Stomach (tissue), 9 donors: Measurements from ENCODE around the gene ARFGAP1. TPM values are rescaled to one million over a fixed set of nuclear protein-coding genes. Genes with fewer than 3 reads are reported as not detected.

Experiments used
- DNase-seq, 2 donors: peaks; one replicate each; pipeline versions ENCODE4 v3.0.0 to v3.0.0-alpha.2; 2013 to 2019
- H3K27ac ChIP-seq, 5 donors: fragments of 200-600 bp in 4 of 5; sonication (generic) in 4 of 5; one replicate each; pipeline ENCODE4 v1.5.1; 2013 to 2019; ENCODE audit warnings: mild to moderate bottlenecking in 1 of 5, moderate library complexity in 1 of 5
- H3K27me3 ChIP-seq, 3 donors: fragments of 200-600 bp; sonication (generic); one replicate each; pipeline ENCODE4 v1.5.1; 2017 to 2019; ENCODE audit warnings: mixed run types in 1 of 3
- H3K36me3 ChIP-seq, 4 donors: fragments of 200-600 bp; sonication (generic); 1 replicate in 3 of 4; 2 replicates in 1 of 4; pipeline ENCODE4 v1.5.1; 2016 to 2019
- H3K4me1 ChIP-seq, 4 donors: fragments of 200-600 bp; sonication (generic); one replicate each; pipeline ENCODE4 v1.5.1; 2016 to 2019
- H3K4me3 ChIP-seq, 4 donors: fragments of 200-600 bp; sonication (generic) in 3 of 4; one replicate each; pipeline ENCODE4 v1.5.1; 2016 to 2019; ENCODE audit warnings: mild to moderate bottlenecking in 1 of 4
- H3K9me3 ChIP-seq, 4 donors: fragments of 200-600 bp; sonication (generic); one replicate each; pipeline ENCODE4 v1.5.1; 2016 to 2019
- CTCF ChIP-seq, 7 experiments: fragments of 450-650 bp in 4 of 7; fragments of 200-600 bp in 3 of 7; sonication (generic) in 3 of 7; IDR thresholded peaks; one replicate each; pipeline ENCODE4 v1.5.1; 2016 to 2019; ENCODE audit warnings: antibody characterized with exemption in 7 of 7, control low read depth in 2 of 7, mild to moderate bottlenecking in 1 of 7
- EP300 ChIP-seq: sonication (generic); formaldehyde crosslinking; IDR thresholded peaks from one replicate; pipeline ENCODE4 v1.6.1; 2017; ENCODE audit warnings: antibody characterized with exemption
- POLR2A ChIP-seq, 4 donors: fragments of 450-650 bp; IDR thresholded peaks; one replicate each; pipeline ENCODE4 v1.6.1; 2016; ENCODE audit warnings: antibody characterized with exemption in 4 of 4, control low read depth in 2 of 4, mild to moderate bottlenecking in 1 of 4, moderate library complexity in 1 of 4
- POLR2AphosphoS5 ChIP-seq, 3 donors: sonication (generic); formaldehyde crosslinking; IDR thresholded peaks; one replicate each; pipeline ENCODE4 v1.6.1; 2016; ENCODE audit warnings: antibody characterized with exemption in 3 of 3
- WGBS, 5 donors: extraction: QIAGEN DNeasy Blood & Tissue Kit in 3 of 5; methylation state at CpG; one replicate each; pipeline versions ENCODE4 v1.1.5 to v1.1.7; 2013 to 2018; 5-methylcytosine and 5-hydroxymethylcytosine counted together
- intact Hi-C: fragments of 100-400 bp; cut with DNase I; formaldehyde crosslinking; loops from one replicate; pipeline ENCODE4 v1.15.1; 2023; ENCODE audit warnings: low total_unique reads
- polyA plus RNA-seq, 3 donors: library from polyadenylated mRNA; stranded (reverse); fragments of 200-250 nt; gene quantifications; one replicate each; pipeline ENCODE4 v1.2.3, GENCODE V29; 2013
- total RNA-seq, 5 donors: library from RNA; depleted of rRNA; stranded (reverse); fragments of >200 nt; gene quantifications; one replicate each; pipeline versions ENCODE4 v1.1.0 to v1.2.3, GENCODE V29; 2014 to 2016
- donor health status: healthy with polysubstance abuse.
- donor health status: Bipolar disorder and iron deficiency.
- donor health status: healthy.

Gene ARFGAP1
- total and polyA plus RNA-seq, 8 donors = 51.3 to 146 (median 59.4) TPM

- Histone ChIP-seq H3K4me3 (no peak overlapping the region), H3K9me3 (no peaks in the 10 kb centered on the region), H3K27ac (no peak overlapping the region), H3K27me3 (peaks cover 25 to 73% (median 53%) of the 10 kb centered on the region in 3 donors), H3K4me1 (peaks cover 0 to 15% (median 13%) of the 10 kb centered on the region in 4 donors), H3K36me3 (peaks cover 8 to 16% (median 13%) of the 10 kb centered on the region in 4 donors)
- no peak for DNase-seq
- intact Hi-C loops = no loop called here
- 46 to 55% (median 54%) methylated on average over 5 to 11 of the region's 11 CpGs for WGBS, 5 donors
- TF ChIP-seq EP300 (no peak), POLR2AphosphoS5 (IDR thresholded peaks at IDR 0.05) (no peak), CTCF (IDR thresholded peaks at IDR 0.05) (no peak), POLR2A (IDR thresholded peaks at IDR 0.05) (no peak)
These were observed 20.8 kb downstream of the ARFGAP1 start for GRCh38 chr20:63293456-63293855.

- WGBS, 5 donors = 47 to 68% (median 64%) methylated on average over 9 to 20 of the region's 22 CpGs
- intact Hi-C loops = no loop called here
- DNase-seq = no peak
- Histone ChIP-seq H3K9me3 (no peaks in the 10 kb centered on the region), H3K4me3 (no peak overlapping the region), H3K4me1 (peaks cover 0 to 15% (median 13%) of the 10 kb centered on the region in 4 donors), H3K27me3 (peaks cover 25 to 78% (median 56%) of the 10 kb centered on the region in 3 donors), H3K36me3 (peaks cover 3 to 11% (median 8%) of the 10 kb centered on the region in 4 donors), H3K27ac (no peak overlapping the region)
- TF ChIP-seq EP300 = no peak
- no peak for TF ChIP-seq CTCF (IDR thresholded peaks at IDR 0.05)
- no peak for TF ChIP-seq POLR2AphosphoS5 (IDR thresholded peaks at IDR 0.05)
- TF ChIP-seq POLR2A (IDR thresholded peaks at IDR 0.05) = no peak
These were observed 21.4 kb downstream of the ARFGAP1 start for GRCh38 chr20:63293871-63294535.

- TF ChIP-seq EP300 (no peak), POLR2AphosphoS5 (IDR thresholded peaks at IDR 0.05) (no peak)
- WGBS, 5 donors = 74 to 84% (median 80%) methylated on average over 9 to 12 of the region's 12 CpGs
- intact Hi-C loops = no loop called here
- Histone ChIP-seq H3K9me3 (no peaks in the 10 kb centered on the region), H3K4me3 (no peak overlapping the region), H3K36me3 (peaks cover 0 to 6% (median 3%) of the 10 kb centered on the region in 4 donors), H3K27ac (no peak overlapping the region), H3K27me3 (peaks cover 25 to 83% (median 56%) of the 10 kb centered on the region in 3 donors), H3K4me1 (peaks cover 0 to 15% (median 13%) of the 10 kb centered on the region in 4 donors)
- no peak for DNase-seq
These were observed 21.9 kb downstream of the ARFGAP1 start for GRCh38 chr20:63294536-63294900.

GRCh38 chr20:63295018-63295417 is 22.4 kb downstream of the ARFGAP1 start:
- H3K36me3 ChIP-seq = peaks cover 0 to under 1% (median 0%) of the 10 kb centered on the region in 4 donors
- no peak overlapping the region for H3K27ac ChIP-seq
- no peak for TF ChIP-seq POLR2AphosphoS5 (IDR thresholded peaks at IDR 0.05)
- TF ChIP-seq POLR2A (IDR thresholded peaks at IDR 0.05) = no peak
- no peak for TF ChIP-seq CTCF (IDR thresholded peaks at IDR 0.05)
- TF ChIP-seq EP300 = no peak
- no peak overlapping the region for H3K4me3 ChIP-seq
- peaks cover 25 to 88% (median 56%) of the 10 kb centered on the region in 3 donors for H3K27me3 ChIP-seq
- DNase-seq = no peak
- no peaks in the 10 kb centered on the region for H3K9me3 ChIP-seq
- H3K4me1 ChIP-seq = peaks cover 0 to 15% (median 13%) of the 10 kb centered on the region in 4 donors
- intact Hi-C loops = no loop called here
- 32 to 45% (median 42%) methylated on average over 15 to 19 of the region's 19 CpGs for WGBS, 5 donors

GRCh38 chr20:63295422-63295821 is 22.8 kb downstream of the ARFGAP1 start:
- Histone ChIP-seq H3K4me3 (no peak overlapping the region), H3K36me3 (no peaks in the 10 kb centered on the region), H3K27me3 (peaks cover 25 to 92% (median 56%) of the 10 kb centered on the region in 3 donors), H3K9me3 (no peaks in the 10 kb centered on the region), H3K4me1 (peaks cover 0 to 15% (median 11%) of the 10 kb centered on the region in 4 donors), H3K27ac (no peak overlapping the region)
- 23 to 28% (median 27%) methylated on average over 17 of the region's 17 CpGs for WGBS, 5 donors
- TF ChIP-seq EP300 = no peak
- TF ChIP-seq POLR2A (IDR thresholded peaks at IDR 0.05) = no peak
- no peak for TF ChIP-seq POLR2AphosphoS5 (IDR thresholded peaks at IDR 0.05)
- TF ChIP-seq CTCF (IDR thresholded peaks at IDR 0.05) = no peak
- intact Hi-C loops = no loop called here
- DNase-seq = no peak
